ENCODE measurements around the gene NELL2.

The NELL2 gene

DNA sequence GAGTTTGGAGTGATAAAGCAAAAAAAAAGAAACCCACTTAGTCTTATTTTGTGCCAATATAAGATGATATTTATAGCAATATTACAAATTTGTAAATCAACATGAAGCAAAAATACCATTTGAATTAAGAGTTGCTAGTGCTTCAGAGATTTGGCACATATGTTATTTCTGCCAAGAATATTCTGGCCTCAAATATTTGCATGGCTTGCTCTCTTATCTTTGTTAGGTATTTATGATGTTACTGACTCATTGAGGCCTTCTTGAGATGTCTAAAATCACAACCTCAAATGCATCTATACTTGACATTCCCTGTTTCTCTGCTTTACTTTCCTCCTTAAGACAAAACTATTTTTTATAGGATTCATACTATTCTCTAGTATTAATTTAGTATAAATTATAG lies 301.5 kb downstream of the NELL2 start:
- TF ChIP-seq REST (IDR thresholded peaks at IDR 0.05; ENCODE audit: insufficient read depth in 1 of 2, low read depth in 2 of 2, low read length in 2 of 2), result no peak
- no peak for TF ChIP-seq TAF1 (IDR thresholded peaks at IDR 0.05; ENCODE audit: borderline replicate concordance, insufficient read depth, low read length)
- no peak for TF ChIP-seq POLR2AphosphoS5 (IDR thresholded peaks at IDR 0.05; ENCODE audit: low read depth, low read length)
- no peak for TF ChIP-seq FOXP2 (optimal IDR thresholded peaks at IDR 0.05; ENCODE audit: borderline replicate concordance, extremely low read depth, extremely low read length, insufficient read depth)
- no peak for TF ChIP-seq SIN3A (IDR thresholded peaks at IDR 0.05; ENCODE audit: borderline replicate concordance, insufficient read depth, low read length)

GRCh38 chr12:44573723-44574122 lies 302.4 kb downstream of the NELL2 start:
- no peak for TF ChIP-seq TAF1 (IDR thresholded peaks at IDR 0.05; ENCODE audit: borderline replicate concordance, insufficient read depth, low read length)
- TF ChIP-seq POLR2AphosphoS5 (IDR thresholded peaks at IDR 0.05; ENCODE audit: low read depth, low read length), result no peak
- TF ChIP-seq REST (IDR thresholded peaks at IDR 0.05; ENCODE audit: insufficient read depth in 1 of 2, low read depth in 2 of 2, low read length in 2 of 2), result no peak
- no peak for TF ChIP-seq FOXP2 (optimal IDR thresholded peaks at IDR 0.05; ENCODE audit: borderline replicate concordance, extremely low read depth, extremely low read length, insufficient read depth)
- TF ChIP-seq SIN3A (IDR thresholded peaks at IDR 0.05; ENCODE audit: borderline replicate concordance, insufficient read depth, low read length), result no peak

- TF ChIP-seq FOXP2 (optimal IDR thresholded peaks at IDR 0.05; ENCODE audit: borderline replicate concordance, extremely low read depth, extremely low read length, insufficient read depth), result no peak
- no peak for TF ChIP-seq SIN3A (IDR thresholded peaks at IDR 0.05; ENCODE audit: borderline replicate concordance, insufficient read depth, low read length)
- TF ChIP-seq POLR2AphosphoS5 (IDR thresholded peaks at IDR 0.05; ENCODE audit: low read depth, low read length), result no peak
- TF ChIP-seq REST (IDR thresholded peaks at IDR 0.05; ENCODE audit: insufficient read depth in 1 of 2, low read depth in 2 of 2, low read length in 2 of 2), result no peak
- no peak for TF ChIP-seq TAF1 (IDR thresholded peaks at IDR 0.05; ENCODE audit: borderline replicate concordance, insufficient read depth, low read length)
Observed at GRCh38 chr12:44571006-44571550, 305.0 kb downstream of the NELL2 start.

GRCh38 chr12:44570036-44570583 lies 306.0 kb downstream of the NELL2 start:
- TF ChIP-seq POLR2AphosphoS5 (IDR thresholded peaks at IDR 0.05; ENCODE audit: low read depth, low read length), result no peak
- TF ChIP-seq FOXP2 (optimal IDR thresholded peaks at IDR 0.05; ENCODE audit: borderline replicate concordance, extremely low read depth, extremely low read length, insufficient read depth), result no peak
- TF ChIP-seq REST (IDR thresholded peaks at IDR 0.05; ENCODE audit: insufficient read depth in 1 of 2, low read depth in 2 of 2, low read length in 2 of 2), result no peak
- no peak for TF ChIP-seq TAF1 (IDR thresholded peaks at IDR 0.05; ENCODE audit: borderline replicate concordance, insufficient read depth, low read length)
- no peak for TF ChIP-seq SIN3A (IDR thresholded peaks at IDR 0.05; ENCODE audit: borderline replicate concordance, insufficient read depth, low read length)

Data from PFSK-1 (cell line).